ENCODE measurements around the gene PSMB3. TPM values are rescaled to one million over a fixed set of nuclear protein-coding genes. Genes with fewer than 3 reads are reported as not detected.

The PSMB3 gene
- total RNA-seq, 1 donor: 328 TPM

DNA sequence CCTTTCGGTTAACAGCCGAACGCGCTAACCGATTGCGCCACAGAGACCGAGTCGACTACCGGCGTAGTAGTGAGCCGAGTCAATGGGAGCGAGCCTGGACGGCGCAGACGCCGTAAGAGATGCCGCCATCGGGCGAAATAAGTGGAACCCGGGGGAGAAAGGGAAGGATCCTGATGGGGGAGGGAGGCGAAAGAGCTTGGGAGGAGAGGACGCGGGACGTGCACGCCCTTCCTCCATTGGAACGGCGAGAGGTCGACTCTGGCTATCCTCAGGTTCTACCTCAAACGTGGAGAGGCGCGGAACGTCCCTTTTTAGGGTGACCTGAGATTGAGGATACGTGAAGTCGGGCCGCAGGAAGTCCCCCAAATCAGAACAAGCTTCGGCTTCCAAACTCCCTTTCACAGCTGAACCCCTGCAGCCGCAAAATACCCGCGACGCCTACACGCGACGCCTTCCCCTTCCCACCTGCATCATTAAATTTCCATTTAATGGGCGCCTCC lies 683 bp upstream of the PSMB3 start:
- TF ChIP-seq, protein P1, sequence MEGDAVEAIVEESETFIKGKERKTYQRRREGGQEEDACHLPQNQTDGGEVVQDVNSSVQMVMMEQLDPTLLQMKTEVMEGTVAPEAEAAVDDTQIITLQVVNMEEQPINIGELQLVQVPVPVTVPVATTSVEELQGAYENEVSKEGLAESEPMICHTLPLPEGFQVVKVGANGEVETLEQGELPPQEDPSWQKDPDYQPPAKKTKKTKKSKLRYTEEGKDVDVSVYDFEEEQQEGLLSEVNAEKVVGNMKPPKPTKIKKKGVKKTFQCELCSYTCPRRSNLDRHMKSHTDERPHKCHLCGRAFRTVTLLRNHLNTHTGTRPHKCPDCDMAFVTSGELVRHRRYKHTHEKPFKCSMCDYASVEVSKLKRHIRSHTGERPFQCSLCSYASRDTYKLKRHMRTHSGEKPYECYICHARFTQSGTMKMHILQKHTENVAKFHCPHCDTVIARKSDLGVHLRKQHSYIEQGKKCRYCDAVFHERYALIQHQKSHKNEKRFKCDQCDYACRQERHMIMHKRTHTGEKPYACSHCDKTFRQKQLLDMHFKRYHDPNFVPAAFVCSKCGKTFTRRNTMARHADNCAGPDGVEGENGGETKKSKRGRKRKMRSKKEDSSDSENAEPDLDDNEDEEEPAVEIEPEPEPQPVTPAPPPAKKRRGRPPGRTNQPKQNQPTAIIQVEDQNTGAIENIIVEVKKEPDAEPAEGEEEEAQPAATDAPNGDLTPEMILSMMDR (IDR thresholded peaks at IDR 0.05; ENCODE audit: insufficient read depth, low read depth, low read length): no peak
- peak; percentile 88 for DNase-seq (ENCODE audit: low read depth)
- H3K4me3 ChIP-seq (ENCODE audit: low read depth, low read length): peak overlapping the region; percentile 81

DNA sequence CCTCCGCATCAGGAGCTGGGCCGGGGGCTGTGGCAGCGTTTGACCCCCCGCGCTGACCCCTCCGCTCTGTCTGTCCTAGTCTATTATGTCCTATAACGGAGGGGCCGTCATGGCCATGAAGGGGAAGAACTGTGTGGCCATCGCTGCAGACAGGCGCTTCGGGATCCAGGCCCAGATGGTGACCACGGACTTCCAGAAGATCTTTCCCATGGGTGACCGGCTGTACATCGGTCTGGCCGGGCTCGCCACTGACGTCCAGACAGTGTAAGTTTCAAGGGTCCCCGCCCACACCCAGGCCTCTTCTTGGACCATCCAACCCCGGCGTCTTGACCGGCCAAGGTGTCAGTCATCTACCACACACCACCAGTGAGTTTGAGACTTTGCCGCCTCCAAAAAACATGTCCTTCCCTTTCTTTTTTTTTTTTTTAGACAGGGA lies 548 bp downstream of the PSMB3 start:
- H3K4me3 ChIP-seq (ENCODE audit: low read depth, low read length): peak overlapping the region; percentile 81
- peak; percentile 13 for DNase-seq (ENCODE audit: low read depth)
- TF ChIP-seq, protein P1 (IDR thresholded peaks at IDR 0.05; ENCODE audit: insufficient read depth, low read depth, low read length): no peak

DNA sequence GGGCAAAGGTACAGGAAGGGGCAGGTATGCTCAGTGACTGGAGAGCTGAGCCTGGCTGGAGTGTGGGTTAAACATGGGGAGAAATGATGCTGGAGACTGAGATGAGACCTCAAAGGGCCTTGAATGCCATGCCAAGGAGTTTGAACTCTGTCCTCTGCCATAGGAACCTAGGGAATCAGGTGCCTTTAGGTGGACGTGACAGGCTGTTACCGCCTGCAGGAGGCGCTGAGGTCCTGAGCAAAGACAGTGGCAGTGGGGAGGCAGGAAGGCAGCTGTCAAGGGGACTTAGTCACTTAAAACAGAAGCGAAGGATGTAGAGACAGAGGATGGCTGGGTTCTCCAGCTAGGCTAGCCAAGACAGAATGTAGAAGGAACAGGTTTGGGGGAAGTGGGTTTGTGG lies 9.1 kb downstream of the PSMB3 start:
- H3K4me3 ChIP-seq (ENCODE audit: low read depth, low read length): no peak overlapping the region
- DNase-seq (ENCODE audit: low read depth): peak; percentile 33
- TF ChIP-seq, protein P1 (IDR thresholded peaks at IDR 0.05; ENCODE audit: insufficient read depth, low read depth, low read length): peak; percentile 47

DNA sequence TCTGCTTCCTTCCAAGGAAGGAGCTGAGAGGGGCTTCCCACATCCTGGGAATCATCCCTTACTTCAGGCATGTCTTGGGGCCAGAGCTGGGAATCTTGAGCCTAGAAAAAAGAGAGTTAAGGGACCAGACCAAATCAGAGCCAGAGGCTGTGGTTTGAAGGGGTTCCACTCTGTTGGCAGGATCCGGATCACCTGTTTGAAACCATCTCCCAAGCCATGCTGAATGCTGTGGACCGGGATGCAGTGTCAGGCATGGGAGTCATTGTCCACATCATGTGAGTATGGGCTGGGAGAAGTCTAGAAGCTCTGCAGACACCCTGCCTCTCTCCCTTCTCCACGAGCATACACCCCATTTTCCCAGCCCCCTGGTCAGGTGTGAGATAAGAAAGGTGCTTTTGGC lies 9.7 kb downstream of the PSMB3 start:
- DNase-seq (ENCODE audit: low read depth): no peak
- TF ChIP-seq, protein P1 (IDR thresholded peaks at IDR 0.05; ENCODE audit: insufficient read depth, low read depth, low read length): no peak

DNA sequence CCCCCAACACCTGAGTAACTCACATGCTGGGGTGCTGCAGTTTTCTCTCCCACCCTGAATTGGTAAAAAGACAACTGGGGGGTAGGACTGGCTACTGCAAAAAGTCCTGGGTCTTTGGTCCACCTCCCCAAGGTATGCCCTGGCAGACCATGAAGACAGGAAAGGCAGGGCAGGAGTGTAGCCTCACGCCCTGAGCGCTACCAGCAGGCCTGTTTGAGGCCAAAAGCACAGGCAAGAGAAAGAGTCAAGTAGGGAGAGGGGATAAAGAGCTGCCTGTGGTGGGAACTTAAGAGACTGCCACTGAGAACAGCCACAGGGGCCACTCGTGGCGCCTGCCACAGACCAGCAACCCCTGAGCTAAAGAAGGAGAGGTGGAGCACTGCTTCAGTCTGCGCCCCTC lies 13.8 kb downstream of the PSMB3 start:
- DNase-seq (ENCODE audit: low read depth): no peak
- TF ChIP-seq, protein P1 (IDR thresholded peaks at IDR 0.05; ENCODE audit: insufficient read depth, low read depth, low read length): no peak
- H3K4me3 ChIP-seq (ENCODE audit: low read depth, low read length): no peak overlapping the region

More for the DNA sequence above, 9.7 kb downstream of the PSMB3 start:
- H3K4me3 ChIP-seq (ENCODE audit: low read depth, low read length): no peak overlapping the region

DNA sequence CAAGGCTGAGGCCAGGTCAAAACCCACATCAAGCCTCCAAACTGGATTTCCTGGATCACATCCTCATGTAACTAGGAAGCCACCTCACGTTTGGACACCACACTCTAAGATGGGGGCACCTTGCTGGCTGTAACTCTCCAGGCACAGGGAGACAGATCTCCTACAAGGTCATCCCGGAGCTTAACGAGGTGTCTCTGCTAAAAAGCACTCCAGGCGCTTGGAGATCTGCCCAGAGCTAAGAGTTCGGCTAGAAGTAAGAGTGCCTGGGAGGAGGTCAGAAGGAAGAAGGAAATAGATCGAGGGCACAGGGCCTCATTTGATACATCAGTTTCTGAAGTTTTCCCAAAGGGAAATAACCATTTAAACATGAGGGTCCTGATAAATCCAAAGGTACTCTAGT lies 15.9 kb downstream of the PSMB3 start:
- no peak overlapping the region for H3K4me3 ChIP-seq (ENCODE audit: low read depth, low read length)
- TF ChIP-seq, protein P1 (IDR thresholded peaks at IDR 0.05; ENCODE audit: insufficient read depth, low read depth, low read length): no peak

DNA sequence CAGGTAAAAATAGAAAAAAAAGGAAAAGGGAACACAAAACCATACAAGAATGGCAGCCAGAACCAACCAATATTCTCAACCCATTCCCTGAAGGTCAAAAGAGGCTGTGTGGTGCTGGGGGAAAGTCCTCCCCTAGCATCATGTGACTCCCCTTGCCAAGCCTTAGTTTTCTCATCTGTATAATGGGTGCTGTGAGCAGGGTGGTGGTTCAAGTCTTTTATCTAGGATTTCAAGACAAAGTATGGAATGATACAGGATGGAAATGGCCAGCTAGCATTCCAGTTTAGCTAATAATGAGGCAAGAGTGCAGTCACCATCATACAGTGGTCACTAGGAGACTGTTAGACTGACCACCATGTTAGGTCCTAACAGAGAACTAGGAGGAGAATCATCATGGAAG lies 20.7 kb downstream of the PSMB3 start:
- TF ChIP-seq, protein P1 (IDR thresholded peaks at IDR 0.05; ENCODE audit: insufficient read depth, low read depth, low read length): no peak
- DNase-seq (ENCODE audit: low read depth): no peak
- no peak overlapping the region for H3K4me3 ChIP-seq (ENCODE audit: low read depth, low read length)

More for the DNA sequence above, 15.9 kb downstream of the PSMB3 start:
- DNase-seq (ENCODE audit: low read depth): no peak

Measured in fibroblast of villous mesenchyme (primary cell).